Bronchial epithelial cell (primary cell): ENCODE measurements around the gene ASPG. TPM values are rescaled to one million over a fixed set of nuclear protein-coding genes. Genes with fewer than 3 reads are reported as not detected.

Experiments
- DNase-seq: peaks from one replicate; pipeline ENCODE4 v3.0.0-alpha.2; 2010; ENCODE audit warnings: low read depth
- FAIRE-seq: peaks from 2 replicates; lab custom pipeline; 2011; peaks lifted over from hg19 to GRCh38; lab: Jason Lieb, UNC
- H3K27me3 ChIP-seq: 2 replicates; pipeline ENCODE4 v1.5.1; 2011; ENCODE audit warnings: low read length; ENCODE audit not compliant: control insufficient read depth, insufficient read depth
- H3K36me3 ChIP-seq: 2 replicates; pipeline ENCODE4 v1.5.1; 2011; ENCODE audit warnings: low read length; ENCODE audit not compliant: control insufficient read depth, insufficient read depth
- H3K4me3 ChIP-seq: 2 replicates; pipeline ENCODE4 v1.5.1; 2011; ENCODE audit warnings: mild to moderate bottlenecking, low read depth, low read length, control low read depth
- CTCF ChIP-seq: IDR thresholded peaks from 2 replicates; pipeline ENCODE4 v1.5.1; 2011; ENCODE audit warnings: mild to moderate bottlenecking, moderate library complexity, low read length, control low read depth, inconsistent platforms; ENCODE audit not compliant: insufficient read depth, severe bottlenecking
- total RNA-seq: library from RNA; depleted of rRNA; stranded (reverse); fragments of >200 nt; gene quantifications from 2 replicates; pipeline ENCODE4 v1.2.1, GENCODE V29; 2014

The ASPG gene
- total RNA-seq = 0.53 and 6.9 TPM in 2 replicates

GRCh38 chr14:104085032-104085888 is at the start of gene ASPG:
Gene ASPG (plus strand): TSS chr14:104085700. CDS start chr14:104085771, 71 bp downstream.
- no peak for DNase-seq
- H3K36me3 ChIP-seq = no peaks in the 10 kb centered on the region
- no peak for FAIRE-seq
- no peak for TF ChIP-seq CTCF
- peaks cover 2% of the 10 kb centered on the region for H3K27me3 ChIP-seq
- H3K4me3 ChIP-seq = no peak within 1 kb of the TSS

GRCh38 chr14:104036212-104036611 is 49.3 kb upstream of the ASPG start:
- Histone ChIP-seq H3K4me3 (no peak overlapping the region), H3K27me3 (peaks cover 3% of the 10 kb centered on the region), H3K36me3 (no peaks in the 10 kb centered on the region)
- no peak for DNase-seq
- TF ChIP-seq CTCF = no peak
- peak; percentile 7 for FAIRE-seq

GRCh38 chr14:104037074-104037473 is 48.4 kb upstream of the ASPG start:
- H3K27me3 ChIP-seq = peaks cover 3% of the 10 kb centered on the region
- no peaks in the 10 kb centered on the region for H3K36me3 ChIP-seq
- TF ChIP-seq CTCF = no peak
- no peak overlapping the region for H3K4me3 ChIP-seq
- DNase-seq (no peak), FAIRE-seq (no peak)

- H3K4me3 ChIP-seq = no peak overlapping the region
- DNase-seq (no peak), FAIRE-seq (no peak)
- no peaks in the 10 kb centered on the region for H3K36me3 ChIP-seq
- no peak for TF ChIP-seq CTCF
- H3K27me3 ChIP-seq = peaks cover 3% of the 10 kb centered on the region
These were observed 47.6 kb upstream of the ASPG start for GRCh38 chr14:104037903-104038302.

- FAIRE-seq (peak; percentile 94), DNase-seq (no peak)
- Histone ChIP-seq H3K27me3 (peaks cover 3% of the 10 kb centered on the region), H3K36me3 (no peaks in the 10 kb centered on the region), H3K4me3 (no peak overlapping the region)
- no peak for TF ChIP-seq CTCF
These were observed 46.3 kb upstream of the ASPG start for GRCh38 chr14:104039214-104039613.
